HS-5 (cell line): ENCODE data around the gene FILIP1L.

Experiments
- DNase-seq: peaks from one replicate; pipeline ENCODE4 v3.0.0-alpha.2; 2012; ENCODE audit warnings: low read depth

FILIP1L gene

DNA sequence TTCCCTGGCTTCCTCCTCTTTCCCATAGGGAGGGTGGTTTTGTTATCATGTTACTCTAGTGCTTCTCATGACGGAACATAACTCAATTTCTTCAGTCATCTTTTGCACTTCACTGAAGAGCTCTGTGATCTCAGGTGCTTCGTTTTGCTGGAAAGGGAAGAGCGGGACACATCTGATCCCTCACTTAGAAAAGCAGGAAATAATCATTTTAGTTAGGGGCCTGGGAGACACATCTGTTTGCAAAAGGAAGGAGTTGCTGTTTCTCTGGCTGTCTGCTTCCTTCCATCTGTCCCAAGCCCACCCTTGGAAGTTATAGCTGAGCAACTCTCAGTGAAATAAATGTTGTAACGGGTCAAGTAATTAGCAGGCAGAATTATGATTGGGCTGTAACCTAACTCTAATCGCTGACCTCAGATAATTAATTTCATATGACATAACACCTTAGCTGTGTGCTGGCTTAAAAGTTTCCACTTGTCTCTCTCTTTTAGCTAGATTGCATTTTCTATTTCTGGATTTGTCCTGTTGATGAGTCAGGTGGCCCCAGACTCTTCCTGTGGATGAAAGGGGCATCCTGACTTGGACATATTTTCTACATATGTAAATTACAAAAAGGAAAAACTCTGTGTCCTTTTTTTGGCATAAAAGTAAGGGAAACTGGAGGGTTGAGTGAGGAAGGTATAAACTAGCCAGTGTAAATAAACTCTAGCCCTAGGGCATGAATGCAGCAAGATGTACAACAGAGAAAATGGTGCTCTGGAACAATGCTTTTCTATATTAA lies 11.0 kb upstream of the FILIP1L start:
- no peak for DNase-seq

- no peak for DNase-seq
Measured at GRCh38 chr3:100124201-100124761, 10.0 kb upstream of the FILIP1L start.

GRCh38 chr3:100123112-100123511 lies 8.8 kb upstream of the FILIP1L start:
- DNase-seq: no peak

DNA sequence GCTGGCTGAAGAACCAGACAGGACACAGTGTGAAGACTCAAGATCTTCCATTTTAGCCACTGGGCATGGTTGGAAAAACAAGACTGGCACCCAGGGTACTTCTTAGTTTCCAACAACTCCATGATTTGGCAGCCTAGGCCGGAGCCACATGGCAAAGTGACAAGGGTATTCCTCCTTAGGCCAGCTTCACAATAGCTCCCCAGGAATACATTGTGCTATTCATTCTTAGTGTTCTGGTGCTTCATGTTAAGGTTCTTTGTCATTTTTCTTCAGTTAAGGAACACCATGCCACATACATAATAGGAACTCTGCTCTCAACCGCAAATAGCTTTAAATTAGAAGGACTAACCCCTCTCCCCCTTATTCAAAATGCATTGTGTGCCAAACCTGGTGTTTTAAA lies 8.0 kb upstream of the FILIP1L start:
- no peak for DNase-seq

DNA sequence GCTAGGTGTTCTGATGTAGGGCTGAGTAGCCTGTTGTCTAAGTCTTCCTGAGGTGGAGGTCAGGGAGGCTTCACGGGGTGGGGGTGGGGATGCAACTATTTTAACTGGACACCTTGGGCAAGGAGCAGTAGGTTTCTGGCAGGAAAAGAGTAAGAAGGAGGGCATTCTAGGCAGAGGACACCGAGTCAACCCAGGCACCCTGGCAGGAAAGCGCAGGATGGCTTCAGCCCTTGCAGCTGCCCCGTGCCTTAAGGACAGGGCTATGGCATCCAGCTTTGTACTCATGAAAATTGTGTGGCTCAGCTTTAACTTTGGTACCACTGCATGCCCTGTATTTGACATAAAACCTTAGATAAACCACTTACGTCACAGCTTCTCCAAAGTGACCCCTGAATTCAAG lies 6.4 kb upstream of the FILIP1L start:
- no peak for DNase-seq

GRCh38 chr3:100120012-100120411 lies 5.7 kb upstream of the FILIP1L start:
- no peak for DNase-seq

- no peak for DNase-seq
Measured at GRCh38 chr3:100117093-100117492, 2.8 kb upstream of the FILIP1L start.

DNA sequence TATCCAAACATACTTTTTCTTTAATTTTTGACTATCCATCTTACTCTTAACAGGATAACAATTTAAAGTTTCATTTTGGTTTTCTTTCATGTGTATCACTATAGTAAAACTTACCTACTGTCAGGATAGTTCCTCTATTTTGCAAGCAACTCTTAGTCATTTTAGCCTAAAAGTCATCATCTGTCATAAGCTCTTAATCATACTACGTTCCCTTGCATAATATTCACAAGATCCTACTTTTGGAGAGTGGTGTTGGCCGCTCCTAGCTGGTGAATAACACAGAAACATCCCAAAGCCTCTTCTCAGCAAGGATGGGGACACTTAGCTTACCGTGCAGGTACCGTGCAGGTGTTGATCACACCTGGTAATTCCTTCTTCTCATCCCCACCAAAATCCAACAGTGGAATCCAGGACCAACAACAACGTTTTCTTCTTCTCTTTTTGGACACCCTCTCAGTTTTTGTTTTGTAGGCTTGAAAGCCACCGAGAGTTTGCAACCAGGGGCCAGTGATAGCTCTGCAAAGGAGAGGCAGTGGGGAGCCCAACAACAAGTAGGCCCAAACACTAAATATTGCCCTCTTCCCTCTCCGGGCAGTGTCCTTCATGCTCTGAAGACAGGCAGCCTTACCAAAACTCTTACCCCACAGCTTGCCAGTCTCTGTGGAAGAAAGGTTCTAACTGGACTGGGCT lies 433 bp downstream of the FILIP1L start:
- no peak for DNase-seq

DNA sequence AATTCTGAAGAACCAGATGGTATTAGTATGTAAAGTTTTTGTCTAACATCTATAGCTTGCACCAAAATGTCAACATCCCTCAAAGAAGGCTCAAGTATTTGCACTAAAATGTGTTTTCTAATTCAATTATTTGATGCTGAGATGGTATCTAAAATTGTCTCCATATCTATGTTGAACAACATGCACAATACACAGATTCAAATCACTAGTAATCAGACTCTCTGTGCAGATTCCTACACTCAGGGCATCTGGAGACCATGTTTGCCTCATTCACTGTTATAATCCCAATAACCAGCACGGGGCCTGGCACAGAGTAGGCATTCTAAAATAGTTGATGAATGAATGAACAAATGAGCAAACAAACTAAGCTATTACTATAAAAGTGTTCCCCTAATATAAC lies 2.6 kb downstream of the FILIP1L start:
- DNase-seq: no peak

- no peak for DNase-seq
Measured at GRCh38 chr3:100110162-100110561, 4.1 kb downstream of the FILIP1L start.

GRCh38 chr3:100108464-100109079 lies 5.7 kb downstream of the FILIP1L start:
- no peak for DNase-seq

GRCh38 chr3:100107221-100107814 lies 7.0 kb downstream of the FILIP1L start:
- no peak for DNase-seq

DNA sequence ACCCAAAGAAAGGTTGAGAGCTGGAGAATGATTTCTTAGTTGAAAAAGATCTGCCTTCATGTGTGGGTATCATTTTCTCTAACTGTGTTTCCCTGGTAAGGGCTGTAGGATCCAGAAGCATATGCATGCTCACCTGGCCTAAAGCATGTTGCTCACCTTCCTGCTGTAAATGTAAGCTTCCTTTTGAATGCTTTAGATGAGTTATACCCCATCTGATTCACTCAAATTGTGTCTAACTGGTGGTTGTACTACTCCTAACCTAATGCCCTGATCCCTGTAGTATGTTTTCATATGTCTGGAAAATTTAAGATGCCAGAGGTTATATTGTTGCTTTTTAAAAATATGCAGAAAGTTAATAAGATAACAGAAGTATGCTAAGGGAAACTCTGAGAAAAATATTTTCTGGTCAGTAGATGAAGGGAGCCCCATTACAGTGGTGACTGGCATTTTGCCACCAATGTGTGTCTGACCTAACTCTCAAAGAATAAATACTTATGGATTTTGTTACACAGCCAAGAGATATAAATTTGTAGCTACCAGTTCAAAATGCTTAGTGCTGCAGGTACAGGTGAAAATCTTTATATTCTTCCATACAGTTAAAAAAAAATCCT lies 7.7 kb downstream of the FILIP1L start:
- DNase-seq: no peak

- no peak for DNase-seq
Measured at GRCh38 chr3:100106094-100106493, 8.2 kb downstream of the FILIP1L start.

GRCh38 chr3:100105501-100105900 lies 8.8 kb downstream of the FILIP1L start:
- no peak for DNase-seq

DNA sequence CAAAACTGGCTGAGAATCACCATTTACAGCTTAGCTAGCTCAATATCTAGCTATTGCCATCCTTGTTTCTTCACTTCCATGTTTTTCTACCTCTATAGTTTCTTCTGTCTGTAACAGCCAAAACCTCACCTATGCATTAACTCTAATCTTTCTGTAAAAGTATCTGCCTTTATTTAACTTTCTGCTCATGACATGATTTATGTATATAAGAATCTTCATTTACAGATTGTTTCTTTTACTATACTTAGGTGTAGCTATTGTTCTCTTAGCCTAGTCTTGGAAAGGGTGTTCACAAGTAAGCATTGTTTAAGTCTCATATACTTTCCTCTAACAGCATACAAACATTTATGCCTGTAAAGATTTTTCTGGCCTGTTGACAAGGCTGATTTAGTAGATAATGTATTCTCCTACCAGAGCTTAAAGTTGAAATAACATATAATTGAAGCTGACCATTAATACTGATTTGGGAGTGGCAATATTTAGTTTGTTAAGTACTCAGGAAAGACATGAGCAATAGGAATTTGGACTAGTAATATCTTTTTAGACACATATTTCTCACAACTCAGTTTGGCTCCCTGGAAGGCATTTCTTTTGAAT lies 9.4 kb downstream of the FILIP1L start:
- DNase-seq: no peak

DNA sequence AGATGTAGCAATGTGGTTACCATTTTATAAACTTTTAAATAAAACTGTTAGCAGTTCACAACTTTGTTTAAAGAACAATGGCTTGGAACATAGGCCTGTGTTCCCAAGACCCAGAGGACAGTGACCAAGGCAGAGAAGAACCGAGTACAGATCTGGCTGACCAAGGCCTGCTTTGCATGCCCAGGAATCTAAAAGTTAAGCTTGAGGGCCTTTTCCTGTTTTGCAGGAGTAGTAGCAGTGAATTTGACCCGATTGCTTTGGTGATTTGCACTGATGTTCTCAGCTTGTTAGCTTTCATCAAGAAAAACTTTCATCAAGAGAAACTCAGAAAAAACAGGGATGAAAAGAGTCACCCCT lies 9.9 kb downstream of the FILIP1L start:
- DNase-seq: no peak

DNA sequence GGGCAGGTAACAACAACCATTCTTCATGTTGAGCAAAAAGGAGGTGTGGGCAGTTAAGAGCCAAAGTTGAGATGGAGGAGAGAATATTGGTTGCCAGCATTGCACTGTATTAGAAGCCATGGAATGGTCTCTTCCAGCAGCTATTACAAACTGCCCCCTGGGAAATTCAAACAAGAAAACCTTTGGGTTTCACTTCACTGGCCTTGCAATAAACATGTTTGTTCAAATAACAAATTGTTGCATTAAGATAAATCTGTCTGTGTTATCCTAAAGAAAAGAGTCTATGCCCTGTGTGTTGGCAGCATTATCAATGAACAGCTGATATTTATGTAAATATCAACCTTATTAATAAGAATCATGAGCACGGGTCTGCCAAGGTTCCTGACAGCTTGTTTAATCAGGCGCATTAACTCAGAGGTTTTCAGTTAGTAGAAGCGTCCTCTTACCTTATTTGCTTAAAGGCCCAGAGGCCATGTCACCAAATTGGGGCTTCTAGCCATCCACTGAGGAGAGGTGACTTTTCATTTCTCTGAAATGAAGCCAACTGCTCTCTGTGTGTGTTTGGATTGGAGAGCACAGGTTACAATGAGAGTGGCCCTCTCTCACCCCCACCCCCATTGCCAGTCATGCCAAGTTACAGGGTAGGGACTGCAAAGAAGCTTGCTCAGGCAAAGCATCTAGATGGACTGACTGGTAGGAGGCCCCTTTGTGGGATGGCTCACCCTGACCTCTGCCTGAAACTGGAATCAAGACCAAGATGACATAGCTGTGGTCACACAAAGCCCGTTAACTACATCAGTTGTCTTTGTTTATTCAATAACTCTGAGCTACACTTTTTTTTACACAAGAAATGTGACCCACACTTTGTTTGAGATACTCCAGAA lies 10.5 kb downstream of the FILIP1L start:
- DNase-seq: no peak

GRCh38 chr3:100102757-100103156 lies 11.5 kb downstream of the FILIP1L start:
- DNase-seq: no peak

DNA sequence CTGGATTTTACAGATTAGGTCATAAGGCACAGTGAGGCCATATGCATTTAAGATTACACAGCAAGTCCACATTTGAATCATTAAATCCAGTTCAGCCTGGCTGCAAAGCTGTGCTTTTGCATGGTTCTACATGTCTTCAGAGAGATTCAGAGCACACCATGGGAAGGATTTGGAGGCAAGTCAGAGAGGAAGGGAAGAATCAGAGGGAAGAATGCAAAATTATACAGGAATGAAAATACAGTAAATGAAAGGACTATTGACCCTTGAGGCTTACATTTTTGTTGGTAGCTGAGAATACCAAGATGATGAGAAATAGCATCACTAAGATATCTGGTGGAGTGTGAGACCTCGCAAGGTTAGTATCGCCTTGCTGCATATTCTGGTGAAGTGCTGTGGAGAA lies 13.9 kb downstream of the FILIP1L start:
- DNase-seq: no peak

- no peak for DNase-seq
Measured at GRCh38 chr3:100099621-100100020, 14.7 kb downstream of the FILIP1L start.
